Muscle layer of duodenum (tissue), 2 donors: Measurements from ENCODE around the gene DIP2C.
A peak's percentile ranks its signal among the peaks of the same experiment; 100 is the strongest.

Source experiments
- H3K27ac ChIP-seq: one replicate; pipeline ENCODE4 v1.7.0; 2013; ENCODE audit warnings: mild to moderate bottlenecking, low read length
- H3K27me3 ChIP-seq: one replicate; pipeline ENCODE4 v1.7.0; 2013; ENCODE audit warnings: low read depth, mild to moderate bottlenecking, control low read depth, low read length
- H3K36me3 ChIP-seq, 2 donors: one replicate each; pipeline ENCODE4 v1.7.0; 2013; ENCODE audit warnings: low read length in 2 of 2, control low read depth in 1 of 2, mild to moderate bottlenecking in 1 of 2; ENCODE audit not compliant: insufficient read depth in 2 of 2, control insufficient read depth in 1 of 2
- H3K4me1 ChIP-seq, 2 donors: one replicate each; pipeline ENCODE4 v1.7.0; 2013; ENCODE audit warnings: low read length in 2 of 2, mild to moderate bottlenecking in 2 of 2, control low read depth in 1 of 2, moderate library complexity in 1 of 2; ENCODE audit not compliant: insufficient read depth in 2 of 2, control insufficient read depth in 1 of 2
- H3K4me3 ChIP-seq, 2 donors: one replicate each; pipeline ENCODE4 v1.7.0; 2013; ENCODE audit warnings: low read length in 2 of 2, low read depth in 1 of 2, mild to moderate bottlenecking in 1 of 2
- H3K9me3 ChIP-seq, 2 donors: one replicate each; pipeline ENCODE4 v1.7.0; 2013; ENCODE audit warnings: low read length in 2 of 2, control low read depth in 1 of 2, mild to moderate bottlenecking in 1 of 2; ENCODE audit not compliant: control insufficient read depth in 1 of 2
- donor health status: healthy.

Gene DIP2C

GRCh38 chr10:510415-510881 lies 179.0 kb downstream of the DIP2C start:
- Histone ChIP-seq H3K27ac (peak overlapping the region; percentile 50), H3K36me3 (peaks cover 0 to 7% of the 10 kb centered on the region in 2 donors), H3K9me3 (no peaks in the 10 kb centered on the region), H3K27me3 (no peaks in the 10 kb centered on the region), H3K4me3 (peak overlapping the region in 1 of 2 donors; percentile 9), H3K4me1 (peaks cover 20 to 52% of the 10 kb centered on the region in 2 donors)

GRCh38 chr10:509361-510102 lies 179.9 kb downstream of the DIP2C start:
- Histone ChIP-seq H3K9me3 (no peaks in the 10 kb centered on the region), H3K36me3 (peaks cover 0 to 7% of the 10 kb centered on the region in 2 donors), H3K4me3 (no peak overlapping the region), H3K4me1 (peaks cover 20 to 48% of the 10 kb centered on the region in 2 donors), H3K27me3 (no peaks in the 10 kb centered on the region), H3K27ac (no peak overlapping the region)

- H3K9me3 ChIP-seq: no peaks in the 10 kb centered on the region
- H3K36me3 ChIP-seq: peaks cover 0 to 7% of the 10 kb centered on the region in 2 donors
- peaks cover 15 to 42% of the 10 kb centered on the region in 2 donors for H3K4me1 ChIP-seq
- no peak overlapping the region for H3K27ac ChIP-seq
- no peak overlapping the region for H3K4me3 ChIP-seq
- no peaks in the 10 kb centered on the region for H3K27me3 ChIP-seq
These were observed 180.7 kb downstream of the DIP2C start for GRCh38 chr10:508726-509125.

- Histone ChIP-seq H3K27ac (no peak overlapping the region), H3K4me3 (no peak overlapping the region), H3K4me1 (peaks cover 13 to 37% of the 10 kb centered on the region in 2 donors), H3K36me3 (peaks cover 0 to 7% of the 10 kb centered on the region in 2 donors), H3K27me3 (no peaks in the 10 kb centered on the region), H3K9me3 (no peaks in the 10 kb centered on the region)
These were observed 181.5 kb downstream of the DIP2C start for GRCh38 chr10:507908-508444.

- Histone ChIP-seq H3K4me3 (no peak overlapping the region), H3K9me3 (no peaks in the 10 kb centered on the region), H3K27me3 (no peaks in the 10 kb centered on the region), H3K36me3 (peaks cover 0 to 7% of the 10 kb centered on the region in 2 donors), H3K4me1 (peaks cover 13 to 33% of the 10 kb centered on the region in 2 donors), H3K27ac (no peak overlapping the region)
These were observed 182.1 kb downstream of the DIP2C start for GRCh38 chr10:507355-507699.

GRCh38 chr10:506451-507354 lies 182.8 kb downstream of the DIP2C start:
- Histone ChIP-seq H3K9me3 (no peaks in the 10 kb centered on the region), H3K4me1 (peaks cover 10 to 30% of the 10 kb centered on the region in 2 donors), H3K27ac (no peak overlapping the region), H3K4me3 (no peak overlapping the region), H3K27me3 (no peaks in the 10 kb centered on the region), H3K36me3 (peaks cover 0 to 7% of the 10 kb centered on the region in 2 donors)

GRCh38 chr10:505419-505818 lies 184.0 kb downstream of the DIP2C start:
- Histone ChIP-seq H3K4me1 (peaks cover 9 to 29% of the 10 kb centered on the region in 2 donors), H3K27me3 (no peaks in the 10 kb centered on the region), H3K4me3 (no peak overlapping the region), H3K36me3 (peaks cover 0 to 7% of the 10 kb centered on the region in 2 donors), H3K27ac (no peak overlapping the region), H3K9me3 (no peaks in the 10 kb centered on the region)

- H3K27me3 ChIP-seq: no peaks in the 10 kb centered on the region
- H3K27ac ChIP-seq: no peak overlapping the region
- H3K4me1 ChIP-seq: peaks cover 6 to 28% of the 10 kb centered on the region in 2 donors
- H3K4me3 ChIP-seq: no peak overlapping the region
- no peaks in the 10 kb centered on the region for H3K9me3 ChIP-seq
- peaks cover 0 to 7% of the 10 kb centered on the region in 2 donors for H3K36me3 ChIP-seq
These were observed 184.7 kb downstream of the DIP2C start for GRCh38 chr10:504806-505205.

GRCh38 chr10:504121-504611 lies 185.3 kb downstream of the DIP2C start:
- H3K27me3 ChIP-seq: no peaks in the 10 kb centered on the region
- no peaks in the 10 kb centered on the region for H3K9me3 ChIP-seq
- no peak overlapping the region for H3K27ac ChIP-seq
- peaks cover 6 to 29% of the 10 kb centered on the region in 2 donors for H3K4me1 ChIP-seq
- no peak overlapping the region for H3K4me3 ChIP-seq
- H3K36me3 ChIP-seq: peaks cover 0 to 7% of the 10 kb centered on the region in 2 donors

- Histone ChIP-seq H3K27me3 (no peaks in the 10 kb centered on the region), H3K4me3 (no peak overlapping the region), H3K4me1 (peaks cover 6 to 40% of the 10 kb centered on the region in 2 donors), H3K9me3 (no peaks in the 10 kb centered on the region), H3K27ac (no peak overlapping the region), H3K36me3 (no peaks in the 10 kb centered on the region)
These were observed 187.9 kb downstream of the DIP2C start for GRCh38 chr10:501596-501995.

GRCh38 chr10:500876-501275 lies 188.6 kb downstream of the DIP2C start:
- Histone ChIP-seq H3K9me3 (no peaks in the 10 kb centered on the region), H3K4me1 (peaks cover 6 to 40% of the 10 kb centered on the region in 2 donors), H3K27me3 (no peaks in the 10 kb centered on the region), H3K4me3 (no peak overlapping the region), H3K27ac (no peak overlapping the region), H3K36me3 (no peaks in the 10 kb centered on the region)
